AG04450 (cell line): Measurements from ENCODE around the gene PKD1L1. TPM values are rescaled to one million over a fixed set of nuclear protein-coding genes. Genes with fewer than 3 reads are reported as not detected.

Experiments
- CTCF ChIA-PET: fragments of 300-600, 350-600 bp; formaldehyde crosslinking; extraction: SDS; loops from one replicate; lab custom pipeline; 2022; ENCODE audit warnings: antibody characterized with exemption, inconsistent platforms; lab: Charles Lee
- POLR2A ChIA-PET: fragments of 350-600 bp; formaldehyde crosslinking; extraction: SDS; loops from one replicate; lab custom pipeline; 2021; ENCODE audit warnings: antibody characterized with exemption, inconsistent platforms; lab: Yijun Ruan, JAX
- DNase-seq: peaks from one replicate; pipeline ENCODE4 v3.0.0-alpha.2; 2011; ENCODE audit warnings: low read depth, low spot score
- H3K27ac ChIP-seq: one replicate; pipeline ENCODE4 v1.5.1; 2012; ENCODE audit warnings: low read depth, low read length, control low read depth
- H3K27me3 ChIP-seq: one replicate; pipeline ENCODE4 v1.6.0; 2012; ENCODE audit warnings: low read length; ENCODE audit not compliant: control insufficient read depth, insufficient read depth
- H3K4me3 ChIP-seq: 2 replicates; pipeline ENCODE4 v1.5.1; 2011; ENCODE audit warnings: mild to moderate bottlenecking, low read depth, low read length, control low read depth
- H3K9me3 ChIP-seq: 2 replicates; pipeline ENCODE4 v1.5.1; 2012; ENCODE audit warnings: low read length; ENCODE audit not compliant: control insufficient read depth, insufficient read depth
- CTCF ChIP-seq: IDR thresholded peaks from 2 replicates; pipeline ENCODE4 v1.5.1; 2011; ENCODE audit warnings: low read depth, low read length, control low read depth, inconsistent platforms
- polyA plus RNA-seq: library from polyadenylated mRNA; depleted of rRNA; stranded (reverse); fragments of >200 nt; gene quantifications from 2 replicates; pipeline ENCODE4 v1.2.3, GENCODE V29; 2011

PKD1L1 gene
- polyA plus RNA-seq, 1 experiment: 0.01 TPM

- TF ChIP-seq CTCF: no peak
- no peaks in the 10 kb centered on the region for H3K9me3 ChIP-seq
- no peak overlapping the region for H3K4me3 ChIP-seq
- CTCF ChIA-PET: interaction anchor here (0.5 to 6.3 kb wide), 12 partner anchors 11 to 700 kb away, joined by 3 to 76 read pairs (median 6); partner anchors contain the start of gene PKD1L1
- H3K27me3 ChIP-seq: no peaks in the 10 kb centered on the region
- POLR2A ChIA-PET: interaction anchor here (1.2 to 1.4 kb wide), 2 partner anchors 22 to 26 kb away, joined by 4 read pairs; no protein-coding TSS in a partner anchor
- H3K27ac ChIP-seq: no peak overlapping the region
- no peak for DNase-seq
Observed at GRCh38 chr7:47967123-47967522, 18.9 kb upstream of the PKD1L1 start.

GRCh38 chr7:47965456-47965855 lies 17.2 kb upstream of the PKD1L1 start:
- Histone ChIP-seq H3K27ac (no peak overlapping the region), H3K4me3 (no peak overlapping the region), H3K9me3 (no peaks in the 10 kb centered on the region), H3K27me3 (no peaks in the 10 kb centered on the region)
- CTCF ChIA-PET: interaction anchor here (0.8 to 5.8 kb wide), 2 partner anchors 19 to 20 kb away, joined by 3 to 76 read pairs; partner anchors contain the start of gene PKD1L1
- no peak for DNase-seq
- POLR2A ChIA-PET: interaction anchor here (0.6 kb wide), 1 partner anchor 13 kb away, joined by 3 read pairs; no protein-coding TSS in a partner anchor
- no peak for TF ChIP-seq CTCF

GRCh38 chr7:47962262-47962661 lies 14.0 kb upstream of the PKD1L1 start:
- ChIA-PET CTCF (interaction anchor here (0.7 to 2.9 kb wide), 4 partner anchors 10 to 279 kb away, joined by 3 to 25 read pairs (median 6); no protein-coding TSS in a partner anchor), POLR2A (interaction anchor here (0.6 to 0.7 kb wide), 2 partner anchors 18 to 225 kb away, joined by 3 to 6 read pairs; no protein-coding TSS in a partner anchor)
- Histone ChIP-seq H3K9me3 (no peaks in the 10 kb centered on the region), H3K27me3 (no peaks in the 10 kb centered on the region), H3K4me3 (no peak overlapping the region), H3K27ac (no peak overlapping the region)
- no peak for TF ChIP-seq CTCF
- DNase-seq: no peak

GRCh38 chr7:47957156-47957555 lies 8.9 kb upstream of the PKD1L1 start:
- TF ChIP-seq CTCF: no peak
- no peak for DNase-seq
- Histone ChIP-seq H3K4me3 (no peak overlapping the region), H3K27ac (no peak overlapping the region), H3K27me3 (no peaks in the 10 kb centered on the region), H3K9me3 (no peaks in the 10 kb centered on the region)
- ChIA-PET POLR2A (no interaction called here), CTCF (interaction anchor here (1.1 to 1.9 kb wide), 3 partner anchors 12 to 197 kb away, joined by 3 to 10 read pairs (median 5); no protein-coding TSS in a partner anchor)

- Histone ChIP-seq H3K27ac (no peak overlapping the region), H3K9me3 (no peaks in the 10 kb centered on the region), H3K27me3 (no peaks in the 10 kb centered on the region), H3K4me3 (no peak overlapping the region)
- DNase-seq: no peak
- CTCF ChIA-PET: interaction anchor here (1.2 kb wide), 2 partner anchors 11 to 13 kb away, joined by 6 to 7 read pairs; no protein-coding TSS in a partner anchor
- no peak for TF ChIP-seq CTCF
- POLR2A ChIA-PET: no interaction called here
Observed at GRCh38 chr7:47956220-47956619, 8.0 kb upstream of the PKD1L1 start.
